Cardiac septum (tissue), 1 donor: ENCODE measurements around the gene SPINT2. TPM values are rescaled to one million over a fixed set of nuclear protein-coding genes. Genes with fewer than 3 reads are reported as not detected.
"Not testable (repeated sequence)": the region's sequence is repeated elsewhere in the genome, so short reads cannot be mapped to it uniquely, and the experiment has no call there.

Experiments
- DNase-seq: peaks from one replicate; pipeline ENCODE4 v3.0.0-alpha.2; 2020; ENCODE audit warnings: low spot score
- intact Hi-C: fragments of 100-400 bp; cut with DNase I; formaldehyde crosslinking; loops from one replicate; pipeline ENCODE4 v1.14.0; 2022
- total RNA-seq: library from RNA; stranded (reverse); fragmentation: NEBNext Ultra II Directional; extraction: Animal tissue kit (Norgen Biotek cat#: 25700); gene quantifications from one replicate; pipeline ENCODE4 v1.2.1, GENCODE V29; 2021
- donor health status: DM: no; HTN: no; CAD: no.

The SPINT2 gene
- total RNA-seq, 1 donor from 2014 or later: 17.3 TPM

GRCh38 chr19:38336638-38337359 is 72.4 kb downstream of the SPINT2 start:
- intact Hi-C loops: loop anchor here (1.0 to 5.0 kb wide), 2 partner anchors 38 to 429 kb away; partner anchors contain the start of genes PSMD8, SIPA1L3 and WDR87
- DNase-seq: peak; percentile 98

GRCh38 chr19:38337360-38337653 is 72.9 kb downstream of the SPINT2 start:
- intact Hi-C loops: loop anchor here (5.0 kb wide), 1 partner anchor 430 kb away; the partner anchor contains the start of genes SIPA1L3 and WDR87
- no peak for DNase-seq

- intact Hi-C loops: loop anchor here (5.0 kb wide), 1 partner anchor 432 kb away; the partner anchor contains the start of genes SIPA1L3 and WDR87
- not testable (repeated sequence) for DNase-seq
Measured at GRCh38 chr19:38339011-38339410, 74.6 kb downstream of the SPINT2 start.

- intact Hi-C loops: no loop called here
- DNase-seq: no peak
Measured at GRCh38 chr19:38340927-38341326, 76.6 kb downstream of the SPINT2 start.

Other genes with a start within 250 kb of the SPINT2 start
- gene DPF1, start 40.4 kb upstream of the SPINT2 start, total RNA-seq: 0.51 TPM
- gene PPP1R14A, start 8.2 kb upstream of the SPINT2 start, total RNA-seq: 23.9 TPM
- 2.0 TPM for gene C19orf33, start 39.7 kb downstream of the SPINT2 start, total RNA-seq
- gene YIF1B, start 51.4 kb downstream of the SPINT2 start, total RNA-seq: 27.6 TPM
- 14.1 TPM for gene KCNK6, start 55.3 kb downstream of the SPINT2 start, total RNA-seq
- gene CATSPERG, start 71.3 kb downstream of the SPINT2 start, total RNA-seq: 1.5 TPM
- gene PSMD8, start 110.0 kb downstream of the SPINT2 start, total RNA-seq: 283 TPM
- 0.40 TPM for gene GGN, start 123.5 kb downstream of the SPINT2 start, total RNA-seq
- gene SPRED3, start 124.1 kb downstream of the SPINT2 start, total RNA-seq: 2.2 TPM
- gene FAM98C, start 138.5 kb downstream of the SPINT2 start, total RNA-seq: 14.2 TPM
- 1.5 TPM for gene RASGRP4, start 161.6 kb downstream of the SPINT2 start, total RNA-seq
- 1.3 TPM for gene RYR1, start 169.1 kb downstream of the SPINT2 start, total RNA-seq